OCI-LY1 (cell line): Measurements from ENCODE around the gene L3MBTL4.

ENCODE experiments used
- H2AFZ ChIP-seq: fragments of 200-600 bp; sonication (generic), shearing (Covaris generic); 2 replicates; pipeline ENCODE4 v1.6.0; 2014; ENCODE audit warnings: antibody characterized with exemption, mild to moderate bottlenecking, low read length
- H3F3A ChIP-seq: fragments of 200-600 bp; sonication (generic), shearing (Covaris generic); 2 replicates; pipeline ENCODE4 v1.6.0; 2014; ENCODE audit warnings: mild to moderate bottlenecking, antibody characterized with exemption, low read length, moderate library complexity; ENCODE audit not compliant: insufficient read depth
- H3K27ac ChIP-seq: fragments of 200-600 bp; sonication (generic); 2 replicates; pipeline ENCODE4 v1.5.1; 2014; ENCODE audit warnings: low read length, mixed run types, mild to moderate bottlenecking, low read depth; ENCODE audit not compliant: poor library complexity, severe bottlenecking
- H3K27me3 ChIP-seq: fragments of 200-600 bp; sonication (generic); 2 replicates; pipeline ENCODE4 v1.6.0; 2014; ENCODE audit warnings: antibody characterized with exemption, mild to moderate bottlenecking, low read length, moderate library complexity; ENCODE audit not compliant: insufficient read depth
- H3K36me3 ChIP-seq: fragments of 200-600 bp; sonication (generic); 2 replicates; pipeline ENCODE4 v1.6.1; 2014; ENCODE audit warnings: mild to moderate bottlenecking, antibody characterized with exemption, low read length, moderate library complexity, mixed read lengths; ENCODE audit not compliant: insufficient read depth
- H3K4me1 ChIP-seq: fragments of 200-600 bp; sonication (generic); 2 replicates; pipeline ENCODE4 v1.5.1; 2014; ENCODE audit warnings: mild to moderate bottlenecking, low read length, moderate library complexity; ENCODE audit not compliant: insufficient read depth, severe bottlenecking
- H3K4me2 ChIP-seq: fragments of 200-600 bp; sonication (generic), shearing (Covaris generic); 2 replicates; pipeline ENCODE4 v1.6.1; 2014; ENCODE audit warnings: low read length
- H3K4me3 ChIP-seq: fragments of 200-600 bp; sonication (generic); 2 replicates; pipeline ENCODE4 v1.5.1; 2014; ENCODE audit warnings: low read length, low read depth, mild to moderate bottlenecking, mixed read lengths; ENCODE audit not compliant: poor library complexity, severe bottlenecking
- H3K79me2 ChIP-seq: fragments of 200-600 bp; shearing (Covaris generic); 2 replicates; pipeline ENCODE4 v1.6.1; 2016; ENCODE audit warnings: mixed run types, low read length, mixed read lengths; ENCODE audit not compliant: insufficient read depth
- H3K9ac ChIP-seq: fragments of 200-600 bp; sonication (generic), shearing (Covaris generic); 2 replicates; pipeline ENCODE4 v1.6.1; 2014; ENCODE audit warnings: mild to moderate bottlenecking, low read length, mixed read lengths
- H3K9me2 ChIP-seq: fragments of 200-600 bp; sonication (generic), shearing (Covaris generic); 2 replicates; pipeline ENCODE4 v1.6.1; 2014; ENCODE audit warnings: low read depth, mild to moderate bottlenecking, low read length, mixed read lengths
- H3K9me3 ChIP-seq: fragments of 200-600 bp; shearing (Covaris generic); 2 replicates; pipeline ENCODE4 v1.6.1; 2014; ENCODE audit warnings: low read length, mixed read lengths
- H4K20me1 ChIP-seq: fragments of 200-600 bp; sonication (generic), shearing (Covaris generic); 2 replicates; pipeline ENCODE4 v1.6.0; 2016; ENCODE audit warnings: mild to moderate bottlenecking, low read length; ENCODE audit not compliant: insufficient read depth
- EZH2 ChIP-seq: fragments of 200-600 bp; sonication (generic), shearing (Covaris generic); IDR thresholded peaks from 2 replicates; pipeline ENCODE4 v1.8.0; 2017; ENCODE audit warnings: borderline replicate concordance, mixed run types, mild to moderate bottlenecking, antibody characterized with exemption, low read length, moderate library complexity, mixed read lengths
- TF ChIP-seq, protein P1 (sequence below): fragments of 200-600 bp; sonication (generic), shearing (Covaris generic); IDR thresholded peaks from 2 replicates; pipeline ENCODE4 v1.5.1; 2017; ENCODE audit warnings: mild to moderate bottlenecking, antibody characterized with exemption, low read length, moderate library complexity, mixed read lengths

The L3MBTL4 gene

DNA sequence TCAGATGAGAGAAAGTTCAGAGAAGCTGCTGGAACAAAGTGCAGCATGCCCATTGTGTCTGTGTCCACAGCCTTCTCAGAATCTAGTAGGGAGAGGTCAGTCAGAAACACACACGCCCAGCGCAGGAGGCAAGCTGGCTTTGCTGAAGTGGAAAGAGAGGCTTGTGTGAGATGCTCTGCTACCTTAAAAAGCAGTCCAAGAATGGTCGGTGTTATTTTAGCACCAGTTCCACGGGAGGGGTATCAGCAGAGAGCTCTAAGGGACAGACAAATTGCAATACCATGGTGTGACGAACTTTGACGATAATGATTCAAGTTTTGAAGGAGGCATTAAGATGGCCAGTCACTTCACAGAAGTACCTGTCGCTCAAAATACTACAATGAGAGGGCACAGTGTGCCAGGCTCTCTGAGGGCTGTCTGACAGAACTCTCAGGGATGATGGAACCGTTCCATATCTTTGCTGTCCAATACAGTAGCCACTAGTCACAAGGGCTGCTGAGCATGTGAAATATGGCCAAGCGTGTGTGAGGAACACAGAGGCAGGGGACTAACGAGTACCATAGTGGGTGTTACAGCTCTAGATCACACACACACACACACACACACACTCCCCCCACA is 281.9 kb downstream of the L3MBTL4 start:
- no peaks in the 10 kb centered on the region for H3K36me3 ChIP-seq
- no peak overlapping the region for H2AFZ ChIP-seq
- H3K27me3 ChIP-seq: no peaks in the 10 kb centered on the region
- no peak overlapping the region for H3K4me3 ChIP-seq
- TF ChIP-seq, protein P1, sequence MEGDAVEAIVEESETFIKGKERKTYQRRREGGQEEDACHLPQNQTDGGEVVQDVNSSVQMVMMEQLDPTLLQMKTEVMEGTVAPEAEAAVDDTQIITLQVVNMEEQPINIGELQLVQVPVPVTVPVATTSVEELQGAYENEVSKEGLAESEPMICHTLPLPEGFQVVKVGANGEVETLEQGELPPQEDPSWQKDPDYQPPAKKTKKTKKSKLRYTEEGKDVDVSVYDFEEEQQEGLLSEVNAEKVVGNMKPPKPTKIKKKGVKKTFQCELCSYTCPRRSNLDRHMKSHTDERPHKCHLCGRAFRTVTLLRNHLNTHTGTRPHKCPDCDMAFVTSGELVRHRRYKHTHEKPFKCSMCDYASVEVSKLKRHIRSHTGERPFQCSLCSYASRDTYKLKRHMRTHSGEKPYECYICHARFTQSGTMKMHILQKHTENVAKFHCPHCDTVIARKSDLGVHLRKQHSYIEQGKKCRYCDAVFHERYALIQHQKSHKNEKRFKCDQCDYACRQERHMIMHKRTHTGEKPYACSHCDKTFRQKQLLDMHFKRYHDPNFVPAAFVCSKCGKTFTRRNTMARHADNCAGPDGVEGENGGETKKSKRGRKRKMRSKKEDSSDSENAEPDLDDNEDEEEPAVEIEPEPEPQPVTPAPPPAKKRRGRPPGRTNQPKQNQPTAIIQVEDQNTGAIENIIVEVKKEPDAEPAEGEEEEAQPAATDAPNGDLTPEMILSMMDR: no peak
- no peak for TF ChIP-seq EZH2
- H3K79me2 ChIP-seq: no peaks in the 10 kb centered on the region
- H3F3A ChIP-seq: no peaks in the 10 kb centered on the region
- no peak overlapping the region for H3K9ac ChIP-seq
- no peaks in the 10 kb centered on the region for H3K9me3 ChIP-seq
- H3K4me2 ChIP-seq: no peak overlapping the region
- no peaks in the 10 kb centered on the region for H3K9me2 ChIP-seq
- no peaks in the 10 kb centered on the region for H4K20me1 ChIP-seq
- no peak overlapping the region for H3K27ac ChIP-seq
- H3K4me1 ChIP-seq: no peaks in the 10 kb centered on the region

DNA sequence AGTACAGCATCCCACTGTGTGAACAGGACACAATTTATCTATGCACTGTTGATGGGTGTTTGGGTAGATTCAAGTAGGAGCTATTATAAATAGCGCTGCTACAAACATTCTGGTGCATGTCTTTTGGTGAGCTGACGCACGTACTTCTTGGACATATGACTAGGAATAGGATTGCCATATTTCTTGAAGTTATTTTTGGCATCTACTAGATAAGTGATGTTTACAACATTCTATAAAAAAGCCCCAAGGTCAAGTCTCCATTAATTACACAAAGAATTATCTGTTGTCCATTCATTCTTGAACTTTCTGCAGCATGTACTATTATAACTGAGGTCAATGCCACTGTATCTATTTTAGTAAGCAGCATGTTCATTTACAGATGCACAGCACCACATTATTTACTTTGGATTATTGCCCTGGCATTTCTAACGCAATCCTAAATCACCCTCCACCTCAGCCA is 293.9 kb downstream of the L3MBTL4 start:
- no peak for TF ChIP-seq EZH2
- TF ChIP-seq, protein P1: no peak

DNA sequence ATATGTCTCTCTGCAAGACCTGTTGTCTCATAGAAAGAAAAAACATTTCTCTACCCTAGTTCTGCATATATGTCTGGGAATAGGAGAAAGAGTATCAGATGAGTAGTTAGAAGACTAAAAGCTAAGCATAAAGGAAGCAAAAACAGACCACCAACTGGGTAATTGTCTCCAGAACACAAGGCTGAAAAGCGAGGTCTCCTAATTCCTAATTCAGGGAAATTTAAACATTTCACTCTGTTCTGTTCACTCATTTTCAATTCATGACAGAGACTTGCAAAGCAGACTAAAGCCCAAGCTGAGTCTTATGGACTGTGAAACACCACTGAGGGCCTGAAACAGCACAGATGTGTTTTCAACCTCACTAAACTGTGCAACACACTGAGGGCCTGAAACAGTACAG is 294.9 kb downstream of the L3MBTL4 start:
- Histone ChIP-seq H3K27me3 (no peaks in the 10 kb centered on the region), H3K4me3 (no peak overlapping the region), H3K9me2 (no peaks in the 10 kb centered on the region), H4K20me1 (no peaks in the 10 kb centered on the region), H3K36me3 (no peaks in the 10 kb centered on the region), H2AFZ (no peak overlapping the region), H3F3A (no peaks in the 10 kb centered on the region), H3K4me2 (no peak overlapping the region), H3K9ac (no peak overlapping the region), H3K4me1 (no peaks in the 10 kb centered on the region), H3K79me2 (no peaks in the 10 kb centered on the region), H3K9me3 (0 out of 2 replicates have a peak, but pooled peaks cover 3% of the 10 kb centered on the region), H3K27ac (no peak overlapping the region)
- no peak for TF ChIP-seq EZH2
- TF ChIP-seq, protein P1: no peak

More for the DNA sequence above, 293.9 kb downstream of the L3MBTL4 start:
- no peaks in the 10 kb centered on the region for H3K27me3 ChIP-seq
- H3K27ac ChIP-seq: no peak overlapping the region
- H3K4me2 ChIP-seq: no peak overlapping the region
- H3K4me3 ChIP-seq: no peak overlapping the region
- no peaks in the 10 kb centered on the region for H4K20me1 ChIP-seq
- no peaks in the 10 kb centered on the region for H3K36me3 ChIP-seq
- H3K79me2 ChIP-seq: no peaks in the 10 kb centered on the region
- H3F3A ChIP-seq: no peaks in the 10 kb centered on the region
- no peak overlapping the region for H2AFZ ChIP-seq
- 0 out of 2 replicates have a peak, but pooled peaks cover 3% of the 10 kb centered on the region for H3K9me3 ChIP-seq
- no peak overlapping the region for H3K9ac ChIP-seq
- no peaks in the 10 kb centered on the region for H3K9me2 ChIP-seq
- H3K4me1 ChIP-seq: no peaks in the 10 kb centered on the region
